ENCODE measurements around the gene HDAC1.
"Not testable (repeated sequence)": the region's sequence is repeated elsewhere in the genome, so short reads cannot be mapped to it uniquely, and the experiment has no call there.

The HDAC1 gene

DNA sequence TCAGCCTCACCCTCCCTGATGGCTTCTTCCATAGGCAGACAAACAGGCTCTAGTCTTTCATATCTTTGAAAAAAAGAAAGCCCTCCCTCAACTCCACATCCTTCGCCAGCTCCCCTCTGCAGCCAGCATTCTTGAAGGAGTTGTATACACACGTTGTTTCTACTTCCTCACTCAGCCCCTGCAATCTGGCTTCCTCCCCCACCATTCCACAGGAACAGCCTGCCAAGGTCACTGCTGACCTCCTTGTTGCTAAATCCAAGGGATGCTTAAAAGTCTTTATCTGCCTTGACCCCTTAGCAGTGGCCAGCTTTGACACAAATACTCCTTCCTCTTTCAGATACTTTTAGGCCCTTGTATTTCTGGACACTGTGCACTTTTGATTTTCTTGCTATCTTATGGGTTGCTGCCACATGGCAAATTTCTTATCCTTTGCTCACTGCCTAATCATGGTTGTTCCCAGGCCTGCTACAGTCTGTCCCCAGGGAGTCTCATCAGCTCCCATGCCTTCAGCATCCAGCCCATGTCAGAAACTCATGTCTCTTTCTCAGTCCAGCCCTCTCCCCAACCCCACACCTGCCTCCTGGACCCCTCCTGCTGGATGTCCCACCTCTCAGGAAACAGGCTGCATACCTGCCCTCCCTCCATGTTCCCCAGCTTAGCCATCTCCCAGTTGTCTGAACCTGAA lies 62.1 kb downstream of the HDAC1 start:
- no peak overlapping the region for H3K4me3 ChIP-seq (ENCODE audit: low read length)
- no peak for TF ChIP-seq ZNF274 (IDR thresholded peaks at IDR 0.05; ENCODE audit: low read depth, low read length)

DNA sequence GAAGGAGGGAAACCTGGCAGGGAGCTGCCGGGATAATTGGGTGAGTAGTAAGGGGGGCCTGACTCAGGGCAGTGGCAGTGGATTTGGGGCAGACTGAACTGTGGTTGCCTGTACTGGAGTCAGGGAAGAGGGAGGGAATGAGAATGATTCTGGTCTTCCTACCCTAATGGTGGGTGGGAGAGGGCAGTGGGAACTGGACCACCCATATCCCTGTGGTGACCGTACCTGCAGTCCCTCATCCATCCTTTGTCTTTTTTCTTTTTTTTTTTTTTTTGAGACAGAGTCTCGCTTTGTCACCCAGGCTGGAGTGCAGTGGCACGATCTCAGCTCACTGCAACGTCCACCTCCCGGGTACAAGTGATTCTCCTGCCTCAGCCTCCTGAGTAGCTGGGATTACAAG lies 63.9 kb downstream of the HDAC1 start:
- not testable (repeated sequence) for H3K4me3 ChIP-seq (ENCODE audit: low read length)

DNA sequence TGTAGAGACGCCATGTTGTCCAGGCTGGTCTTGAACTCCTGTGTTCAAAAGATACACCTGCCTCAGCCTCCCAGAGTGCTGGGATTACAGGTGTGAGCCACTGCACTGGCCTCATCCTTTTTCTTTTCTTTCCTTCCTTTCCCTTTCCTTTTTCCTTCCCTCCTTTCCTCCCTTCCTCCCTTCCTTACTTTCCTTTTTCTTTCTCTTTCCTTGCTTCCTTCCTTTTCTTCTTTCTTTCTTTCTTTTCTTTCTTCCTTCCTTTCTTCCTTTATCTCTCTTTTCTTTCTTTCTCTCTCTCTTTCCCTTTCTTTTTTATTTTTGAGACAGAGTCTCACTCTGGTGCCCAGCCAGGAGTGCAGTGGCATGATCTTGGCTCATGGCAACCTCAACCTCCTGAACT lies 64.6 kb downstream of the HDAC1 start:
- TF ChIP-seq ZNF274 (IDR thresholded peaks at IDR 0.05; ENCODE audit: low read depth, low read length), result no peak
- H3K4me3 ChIP-seq (ENCODE audit: low read length), result no peak overlapping the region

- TF ChIP-seq ZNF274 (IDR thresholded peaks at IDR 0.05; ENCODE audit: low read depth, low read length), result no peak
- no peak overlapping the region for H3K4me3 ChIP-seq (ENCODE audit: low read length)
Measured at GRCh38 chr1:32357614-32358013, 65.7 kb downstream of the HDAC1 start.

DNA sequence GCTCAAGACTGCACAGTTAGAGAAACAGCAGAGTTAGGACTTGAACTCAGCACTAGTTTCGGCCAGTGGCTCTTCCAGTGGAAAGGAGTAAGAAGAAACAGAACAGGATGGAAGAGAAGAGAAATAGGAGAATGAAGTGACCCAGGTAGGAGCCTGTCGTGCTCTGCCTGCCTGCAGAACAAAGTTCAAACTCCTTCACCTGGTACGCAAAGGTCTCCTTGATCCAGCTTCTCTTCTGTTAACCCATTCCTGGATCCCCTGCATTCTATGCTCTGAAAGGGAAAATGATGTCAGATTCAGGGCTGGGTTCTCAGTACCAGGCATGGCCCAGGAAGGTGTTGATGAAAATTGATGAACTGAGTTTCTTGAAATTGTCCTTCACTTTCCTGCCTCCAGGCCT lies 66.6 kb downstream of the HDAC1 start:
- H3K4me3 ChIP-seq (ENCODE audit: low read length), result no peak overlapping the region
- no peak for TF ChIP-seq ZNF274 (IDR thresholded peaks at IDR 0.05; ENCODE audit: low read depth, low read length)

DNA sequence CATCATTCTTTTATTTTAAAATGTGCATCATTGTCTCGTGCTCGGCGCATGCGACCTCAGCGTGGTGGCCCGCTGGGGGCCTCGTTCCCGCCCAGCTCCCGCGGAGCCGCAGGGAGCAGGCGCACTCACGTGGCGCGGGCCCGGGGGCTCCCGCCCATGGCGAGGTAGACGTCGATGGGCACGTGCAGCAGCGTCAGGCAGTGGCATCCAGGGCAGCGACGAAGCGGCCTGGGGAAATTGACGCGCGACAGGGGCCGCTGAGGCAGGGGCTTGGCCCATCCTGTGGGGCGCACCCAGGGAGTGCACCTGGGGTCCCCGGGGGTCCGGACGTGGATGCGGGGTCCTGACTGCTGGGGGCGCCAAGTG lies 69.4 kb downstream of the HDAC1 start:
- H3K4me3 ChIP-seq (ENCODE audit: low read length), result no peak overlapping the region
- TF ChIP-seq ZNF274 (IDR thresholded peaks at IDR 0.05; ENCODE audit: low read depth, low read length), result no peak

DNA sequence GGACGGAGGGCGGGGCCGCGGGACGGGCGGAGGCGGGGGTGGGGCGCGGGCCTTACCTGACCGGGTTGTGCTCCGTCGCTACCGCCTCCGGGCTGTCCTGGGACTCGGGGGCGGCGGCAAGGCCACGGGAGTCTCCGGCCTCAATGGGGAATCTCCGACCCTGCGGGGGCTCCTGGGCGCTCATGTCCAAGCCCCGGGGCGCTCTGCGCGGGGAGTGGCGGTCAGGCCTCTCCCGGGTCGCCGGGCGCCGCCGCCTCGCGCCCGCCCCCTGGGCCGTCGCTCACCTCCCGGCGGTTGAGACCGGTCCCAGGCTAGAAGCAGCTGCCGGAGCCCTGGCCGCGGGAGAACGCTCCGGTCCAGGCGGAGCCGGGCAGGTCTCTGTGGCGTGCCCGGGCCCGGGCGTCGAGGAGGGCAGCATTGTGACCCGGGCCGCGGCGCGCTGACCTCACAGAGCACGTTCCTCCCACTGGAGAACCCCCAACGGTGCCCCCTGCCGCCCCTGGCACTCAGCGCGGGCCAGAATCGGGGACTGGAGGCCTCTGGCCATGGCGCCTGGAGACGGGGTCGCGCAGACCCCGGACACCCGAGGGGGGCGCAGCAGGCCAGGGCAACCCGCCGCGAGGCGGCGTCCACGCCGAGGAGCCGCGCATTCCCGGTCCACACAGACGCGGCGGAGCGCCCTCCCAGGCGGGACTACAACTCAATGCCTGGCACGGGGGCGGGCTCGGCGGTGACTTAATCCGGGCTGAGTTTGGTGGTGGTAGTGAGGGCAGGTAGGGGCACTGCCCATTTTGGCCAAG lies 70.0 kb downstream of the HDAC1 start:
- peak overlapping the region; percentile 4; the same call in 1 of the 2 replicates for H3K4me3 ChIP-seq (ENCODE audit: low read length)
- no peak for TF ChIP-seq ZNF274 (IDR thresholded peaks at IDR 0.05; ENCODE audit: low read depth, low read length)

GRCh38 chr1:32362474-32363313 lies 70.8 kb downstream of the HDAC1 start, which contains the start of the genes FAM229A and TSSK3:
Gene FAM229A, minus strand, starts transcription at chr1:32362485. Its CDS starts 394 bp downstream, at chr1:32362091.
Gene TSSK3, plus strand, starts transcription at chr1:32362539. Its CDS starts 163 bp downstream, at chr1:32362702.
- TF ChIP-seq ZNF274 (IDR thresholded peaks at IDR 0.05; ENCODE audit: low read depth, low read length), result no peak
- H3K4me3 ChIP-seq (ENCODE audit: low read length), result peak within 1 kb of the TSS; percentile 4; the same call in 1 of the 2 replicates

GRCh38 chr1:32363713-32364112 lies 71.8 kb downstream of the HDAC1 start:
- H3K4me3 ChIP-seq (ENCODE audit: low read length), result no peak overlapping the region
- no peak for TF ChIP-seq ZNF274 (IDR thresholded peaks at IDR 0.05; ENCODE audit: low read depth, low read length)

- TF ChIP-seq ZNF274 (IDR thresholded peaks at IDR 0.05; ENCODE audit: low read depth, low read length), result no peak
- H3K4me3 ChIP-seq (ENCODE audit: low read length), result no peak overlapping the region
Measured at GRCh38 chr1:32364836-32365235, 73.0 kb downstream of the HDAC1 start.

DNA sequence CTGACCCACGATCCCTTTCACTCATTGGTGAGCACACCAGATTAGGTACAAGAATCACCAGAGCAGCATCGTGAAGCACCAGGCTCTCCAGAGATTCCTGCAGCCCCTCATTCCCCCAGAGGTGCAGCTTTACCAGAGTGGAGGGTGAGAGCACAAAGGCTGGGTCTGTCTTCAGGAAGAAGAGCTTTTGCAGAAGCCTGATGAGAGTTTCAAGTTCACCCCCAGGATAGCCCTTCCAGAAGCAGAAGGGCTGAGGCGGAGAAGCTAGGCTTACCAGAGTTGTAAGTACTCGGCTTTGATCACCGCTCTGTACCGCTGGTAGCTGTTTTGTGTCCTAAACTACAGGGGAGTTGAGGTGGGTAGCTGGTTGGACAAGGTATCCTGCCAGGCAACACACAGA lies 73.6 kb downstream of the HDAC1 start:
- no peak for TF ChIP-seq ZNF274 (IDR thresholded peaks at IDR 0.05; ENCODE audit: low read depth, low read length)
- no peak overlapping the region for H3K4me3 ChIP-seq (ENCODE audit: low read length)

- TF ChIP-seq ZNF274 (IDR thresholded peaks at IDR 0.05; ENCODE audit: low read depth, low read length), result no peak
- no peak overlapping the region for H3K4me3 ChIP-seq (ENCODE audit: low read length)
Measured at GRCh38 chr1:32367912-32368635, 76.2 kb downstream of the HDAC1 start.

GRCh38 chr1:32372149-32372756 lies 80.4 kb downstream of the HDAC1 start:
- H3K4me3 ChIP-seq (ENCODE audit: low read length), result no peak overlapping the region
- no peak for TF ChIP-seq ZNF274 (IDR thresholded peaks at IDR 0.05; ENCODE audit: low read depth, low read length)
